Measurements from ENCODE around the gene PLXNA3.

DNA sequence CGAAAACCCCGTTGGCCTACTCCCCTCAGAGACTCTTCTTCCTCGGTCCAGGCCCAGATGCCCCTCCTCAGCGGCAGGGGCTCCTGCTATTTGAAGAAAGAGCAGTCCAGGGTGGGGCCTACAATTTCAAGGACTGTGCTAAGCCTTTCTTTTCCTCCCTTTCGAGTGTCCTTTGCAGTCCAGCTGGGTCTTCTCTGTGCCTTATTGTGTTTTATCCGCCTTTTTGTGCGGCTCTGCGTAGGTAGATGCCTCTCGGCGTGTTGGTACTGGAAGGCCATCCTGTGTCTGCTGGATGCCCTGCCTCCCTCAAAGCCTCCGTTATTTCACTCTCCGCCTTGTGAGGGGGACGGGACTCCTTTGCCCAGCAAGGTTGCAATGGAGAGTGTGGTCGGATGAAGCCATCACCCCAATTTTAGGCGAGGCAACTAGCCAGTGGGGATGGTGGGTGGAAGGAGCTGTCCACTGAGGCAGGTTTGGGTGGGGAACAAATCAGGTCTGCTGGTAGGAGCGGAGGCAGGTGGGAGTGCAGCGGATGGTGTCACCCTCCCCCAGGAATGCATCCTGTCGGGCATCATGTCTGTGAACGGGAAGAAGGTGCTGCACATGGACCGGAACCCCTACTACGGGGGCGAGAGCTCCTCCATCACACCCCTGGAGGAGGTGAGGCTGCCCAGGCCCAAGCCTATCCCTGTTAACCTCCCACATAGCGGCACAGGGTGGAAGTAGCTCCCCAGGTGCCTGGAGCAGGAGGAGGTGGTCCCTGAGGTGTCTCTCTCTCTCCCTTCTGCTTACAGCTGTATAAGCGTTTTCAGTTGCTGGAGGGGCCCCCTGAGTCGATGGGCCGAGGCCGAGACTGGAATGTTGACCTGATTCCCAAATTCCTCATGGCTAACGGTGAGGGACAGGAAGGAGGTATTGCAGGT lies 19.8 kb upstream of the PLXNA3 start:
- no peak for TF ChIP-seq NR2C2 (IDR thresholded peaks at IDR 0.05; ENCODE audit: borderline replicate concordance, control insufficient read depth, insufficient read length, low read depth)
- TF ChIP-seq, protein P1, sequence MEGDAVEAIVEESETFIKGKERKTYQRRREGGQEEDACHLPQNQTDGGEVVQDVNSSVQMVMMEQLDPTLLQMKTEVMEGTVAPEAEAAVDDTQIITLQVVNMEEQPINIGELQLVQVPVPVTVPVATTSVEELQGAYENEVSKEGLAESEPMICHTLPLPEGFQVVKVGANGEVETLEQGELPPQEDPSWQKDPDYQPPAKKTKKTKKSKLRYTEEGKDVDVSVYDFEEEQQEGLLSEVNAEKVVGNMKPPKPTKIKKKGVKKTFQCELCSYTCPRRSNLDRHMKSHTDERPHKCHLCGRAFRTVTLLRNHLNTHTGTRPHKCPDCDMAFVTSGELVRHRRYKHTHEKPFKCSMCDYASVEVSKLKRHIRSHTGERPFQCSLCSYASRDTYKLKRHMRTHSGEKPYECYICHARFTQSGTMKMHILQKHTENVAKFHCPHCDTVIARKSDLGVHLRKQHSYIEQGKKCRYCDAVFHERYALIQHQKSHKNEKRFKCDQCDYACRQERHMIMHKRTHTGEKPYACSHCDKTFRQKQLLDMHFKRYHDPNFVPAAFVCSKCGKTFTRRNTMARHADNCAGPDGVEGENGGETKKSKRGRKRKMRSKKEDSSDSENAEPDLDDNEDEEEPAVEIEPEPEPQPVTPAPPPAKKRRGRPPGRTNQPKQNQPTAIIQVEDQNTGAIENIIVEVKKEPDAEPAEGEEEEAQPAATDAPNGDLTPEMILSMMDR (IDR thresholded peaks at IDR 0.05 in 2 of 3, conservative IDR thresholded peaks at IDR 0.05 in 1 of 3; ENCODE audit: control insufficient read depth in 2 of 3, extremely low read depth in 1 of 3, insufficient read depth in 1 of 3, low read depth in 3 of 3, low read length in 3 of 3): no peak
